GM23248 (cell line): Measurements from ENCODE around the gene TRPC4. TPM values are rescaled to one million over a fixed set of nuclear protein-coding genes. Genes with fewer than 3 reads are reported as not detected.

Source experiments
- DNase-seq: peaks from one replicate; pipeline ENCODE4 v3.0.0-alpha.2; 2015
- H2AFZ ChIP-seq: fragments of 200-600 bp; sonication (generic); 2 replicates; pipeline ENCODE4 v1.6.1; 2016; ENCODE audit warnings: antibody characterized with exemption
- H3F3A ChIP-seq: fragments of 200-600 bp; sonication (generic); 2 replicates; pipeline ENCODE4 v1.6.1; 2016; ENCODE audit warnings: mild to moderate bottlenecking, antibody characterized with exemption, mixed run types; ENCODE audit not compliant: insufficient read depth
- H3K27ac ChIP-seq: fragments of 200-600 bp; sonication (generic); 2 replicates; pipeline ENCODE4 v1.5.1; 2016; ENCODE audit warnings: mild to moderate bottlenecking
- H3K27me3 ChIP-seq: fragments of 200-600 bp; sonication (generic); replicated peaks from 2 replicates; pipeline ENCODE4 v1.6.1; 2016; ENCODE audit warnings: mild to moderate bottlenecking; ENCODE audit not compliant: insufficient read depth
- H3K36me3 ChIP-seq: fragments of 200-600 bp; sonication (generic); 2 replicates; pipeline ENCODE4 v1.6.1; 2016; ENCODE audit warnings: low read depth, mild to moderate bottlenecking
- H3K4me1 ChIP-seq: fragments of 200-600 bp; sonication (generic); 2 replicates; pipeline ENCODE4 v1.6.1; 2016; ENCODE audit warnings: mild to moderate bottlenecking; ENCODE audit not compliant: insufficient read depth
- H3K4me2 ChIP-seq: fragments of 200-600 bp; sonication (generic); one replicate; pipeline ENCODE4 v1.6.1; 2016; ENCODE audit warnings: mild to moderate bottlenecking; ENCODE audit not compliant: unreplicated experiment
- H3K4me3 ChIP-seq: fragments of 200-600 bp; sonication (generic); 2 replicates; pipeline ENCODE4 v1.5.1; 2016; ENCODE audit warnings: mild to moderate bottlenecking
- H3K79me2 ChIP-seq: fragments of 200-600 bp; sonication (generic); 2 replicates; pipeline ENCODE4 v1.6.1; 2016; ENCODE audit warnings: mild to moderate bottlenecking; ENCODE audit not compliant: insufficient read depth
- H3K9ac ChIP-seq: fragments of 200-600 bp; sonication (generic); 2 replicates; pipeline ENCODE4 v1.6.1; 2016; ENCODE audit warnings: mild to moderate bottlenecking
- H3K9me2 ChIP-seq: fragments of 200-600 bp; sonication (generic); 2 replicates; pipeline ENCODE4 v1.6.1; 2016; ENCODE audit warnings: mixed run types, mild to moderate bottlenecking, moderate library complexity; ENCODE audit not compliant: insufficient read depth
- H3K9me3 ChIP-seq: fragments of 200-600 bp; sonication (generic); one replicate; pipeline ENCODE4 v1.6.1; 2017; ENCODE audit warnings: low read depth
- H4K20me1 ChIP-seq: fragments of 200-600 bp; sonication (generic); 2 replicates; pipeline ENCODE4 v1.6.0; 2016; ENCODE audit not compliant: insufficient read depth
- EZH2 ChIP-seq: fragments of 200-600 bp; sonication (generic); IDR thresholded peaks from 2 replicates; pipeline ENCODE4 v1.6.1; 2018; ENCODE audit warnings: antibody characterized with exemption, mild to moderate bottlenecking; ENCODE audit not compliant: insufficient read depth, poor library complexity, severe bottlenecking
- EZH2phosphoT487 ChIP-seq: fragments of 200-600 bp; sonication (generic); IDR thresholded peaks from 2 replicates; pipeline ENCODE4 v1.6.1; 2018; ENCODE audit warnings: antibody characterized with exemption, moderate library complexity, mild to moderate bottlenecking, low read depth; ENCODE audit not compliant: insufficient read depth
- WGBS, 2 experiments: methylation state at CpG; one replicate each; pipeline ENCODE4 v1.1.6; 2015 to 2017; ENCODE audit warnings: low lambda C conversion rate in 2 of 2, low coverage in 1 of 2; ENCODE audit errors: missing lambda C conversion rate in 2 of 2; 5-methylcytosine and 5-hydroxymethylcytosine counted together
- in situ Hi-C: fragments of 300-500 bp; cut with MboI; formaldehyde crosslinking; loops from 2 replicates; pipeline ENCODE4 v1.15.0; 2020
- polyA plus RNA-seq: library from polyadenylated mRNA; unstranded; fragments of >200 nt; fragmentation: Nextera tagmentation; extraction: Ambion mirVana; gene quantifications from 2 replicates; pipeline ENCODE4 v1.2.1, GENCODE V29; 2016
- total RNA-seq: library from RNA; depleted of rRNA; stranded (reverse); fragments of >200 nt; shearing (Covaris generic); gene quantifications from 2 replicates; pipeline ENCODE4 v1.2.3, GENCODE V29; 2014

Gene TRPC4
- total and polyA plus RNA-seq, 2 experiments from 2014 or later = 6.7 to 10.5 TPM

DNA sequence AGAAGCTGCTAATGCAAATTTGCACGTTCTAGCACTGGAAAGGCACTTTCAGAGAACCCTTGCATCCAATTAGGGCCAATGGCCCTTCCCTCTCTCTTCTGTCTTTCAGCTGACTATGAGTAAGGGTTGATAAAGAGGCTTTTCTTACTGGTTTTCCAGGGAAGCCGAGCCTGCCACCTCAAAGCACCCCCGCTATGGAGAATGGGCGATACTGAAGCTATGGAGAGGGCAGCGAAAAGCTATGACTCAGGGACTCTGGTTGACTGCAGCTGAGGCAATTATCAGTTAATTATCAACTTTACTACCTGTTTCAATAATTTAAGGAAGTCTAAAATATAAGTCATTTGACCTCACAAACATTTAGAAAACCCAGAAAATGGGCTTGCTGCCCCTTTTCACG lies 115.8 kb downstream of the TRPC4 start:
- no peaks in the 10 kb centered on the region for H3K9me2 ChIP-seq

DNA sequence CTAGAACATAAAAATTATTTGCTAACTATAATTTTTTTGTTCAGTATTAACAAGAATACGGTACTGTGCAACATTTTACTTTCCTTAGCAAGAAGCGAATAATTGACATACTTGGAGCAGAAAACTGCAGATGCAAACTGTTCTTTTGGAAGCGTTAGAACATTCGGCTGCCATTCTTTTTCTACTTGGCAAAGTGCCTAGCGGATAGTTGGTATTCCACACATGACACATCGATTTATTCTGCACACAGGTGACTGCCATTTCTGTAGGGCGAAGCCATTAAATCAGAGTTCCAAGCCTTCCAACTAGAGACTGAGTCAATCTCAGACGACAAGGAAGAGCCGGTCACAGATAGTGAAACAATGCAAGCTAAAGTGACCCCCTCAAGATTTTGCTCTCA lies 117.4 kb downstream of the TRPC4 start:
- peaks cover 9% of the 10 kb centered on the region; the same call in 1 of the 2 replicates for H3F3A ChIP-seq
- no peak overlapping the region for H3K4me3 ChIP-seq
- H4K20me1 ChIP-seq = no peaks in the 10 kb centered on the region
- H3K4me2 ChIP-seq = no peak overlapping the region
- H3K79me2 ChIP-seq = no peaks in the 10 kb centered on the region
- peaks cover 14% of the 10 kb centered on the region for H3K4me1 ChIP-seq
- H3K27ac ChIP-seq = no peak overlapping the region
- no peak overlapping the region for H3K9ac ChIP-seq
- 85 to 86% methylated on average over 9 of the region's 9 CpGs for WGBS, 2 experiments
- no peaks in the 10 kb centered on the region for H3K9me2 ChIP-seq
- no peak overlapping the region for H2AFZ ChIP-seq
- no peaks in the 10 kb centered on the region for H3K36me3 ChIP-seq
- H3K9me3 ChIP-seq = no peaks in the 10 kb centered on the region
- no peak for DNase-seq
- in situ Hi-C loops = no loop called here
- TF ChIP-seq EZH2 (no peak), EZH2phosphoT487 (no peak)
- H3K27me3 ChIP-seq = no peaks in the 10 kb centered on the region

More for the DNA sequence above, 115.8 kb downstream of the TRPC4 start:
- no peak for DNase-seq
- no peaks in the 10 kb centered on the region for H3K27me3 ChIP-seq
- no peak overlapping the region for H2AFZ ChIP-seq
- in situ Hi-C loops = no loop called here
- H3K27ac ChIP-seq = no peak overlapping the region
- H3K4me2 ChIP-seq = no peak overlapping the region
- H3K79me2 ChIP-seq = no peaks in the 10 kb centered on the region
- H3K4me3 ChIP-seq = no peak overlapping the region
- no peaks in the 10 kb centered on the region for H3K36me3 ChIP-seq
- H3K4me1 ChIP-seq = peaks cover 5% of the 10 kb centered on the region
- no peaks in the 10 kb centered on the region for H3K9me3 ChIP-seq
- no peaks in the 10 kb centered on the region for H3F3A ChIP-seq
- H4K20me1 ChIP-seq = no peaks in the 10 kb centered on the region
- no peak for TF ChIP-seq EZH2
- TF ChIP-seq EZH2phosphoT487 = no peak
- 81 to 82% methylated on average over 6 of the region's 6 CpGs for WGBS, 2 experiments
- H3K9ac ChIP-seq = no peak overlapping the region

DNA sequence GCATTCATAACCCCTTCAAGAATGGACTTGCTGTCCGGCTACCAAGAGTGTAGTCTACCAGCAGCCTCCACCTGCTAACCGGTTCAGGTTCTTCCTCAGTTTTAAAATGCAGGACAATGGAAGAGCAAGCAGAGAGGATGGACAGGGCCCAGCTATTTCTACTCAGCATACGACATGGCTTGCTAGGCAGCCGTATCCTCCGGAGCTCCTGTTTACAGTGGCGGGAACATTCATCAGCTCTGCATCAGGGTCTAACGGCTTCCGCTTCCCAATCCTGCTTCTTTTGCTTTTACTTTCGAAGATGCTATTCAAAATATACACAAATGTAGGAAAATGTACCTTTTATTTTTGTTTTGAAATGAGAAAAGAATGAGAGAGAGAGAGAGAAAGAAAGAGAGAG lies 118.5 kb downstream of the TRPC4 start:
- H3K9me3 ChIP-seq = no peaks in the 10 kb centered on the region
- no peak overlapping the region for H3K9ac ChIP-seq
- H3K27me3 ChIP-seq = no peaks in the 10 kb centered on the region
- TF ChIP-seq EZH2 = no peak
- no peaks in the 10 kb centered on the region for H3K79me2 ChIP-seq
- peaks cover 22% of the 10 kb centered on the region for H3K4me1 ChIP-seq
- in situ Hi-C loops = no loop called here
- no peak overlapping the region for H3K4me3 ChIP-seq
- 93 to 96% methylated on average over 9 of the region's 9 CpGs for WGBS, 2 experiments
- no peak overlapping the region for H3K27ac ChIP-seq
- H3K4me2 ChIP-seq = no peak overlapping the region
- H3F3A ChIP-seq = peaks cover 19% of the 10 kb centered on the region
- H3K36me3 ChIP-seq = no peaks in the 10 kb centered on the region
- H3K9me2 ChIP-seq = no peaks in the 10 kb centered on the region
- no peaks in the 10 kb centered on the region for H4K20me1 ChIP-seq
- DNase-seq = no peak
- H2AFZ ChIP-seq = no peak overlapping the region

DNA sequence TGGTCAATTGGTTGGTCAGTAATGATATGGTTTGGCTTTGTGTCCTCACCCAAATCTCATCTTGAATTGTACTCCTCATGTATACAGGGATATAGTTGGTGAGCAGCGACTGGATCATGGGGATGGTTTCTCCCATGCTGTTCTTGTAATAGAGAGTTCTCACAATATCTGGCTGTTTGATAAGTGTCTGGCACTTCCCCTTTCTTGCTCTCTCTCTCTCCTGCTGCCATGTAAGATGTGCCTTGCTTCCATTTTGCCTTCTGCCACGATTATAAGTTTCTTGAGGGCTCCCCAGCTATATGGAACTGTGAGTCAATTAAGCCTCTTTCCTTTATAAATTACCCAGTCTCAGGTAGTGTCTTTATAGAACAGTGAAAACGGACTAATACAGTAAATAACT lies 120.7 kb downstream of the TRPC4 start:
- Histone ChIP-seq H2AFZ (no peak overlapping the region), H3K27me3 (no peaks in the 10 kb centered on the region), H3K4me2 (no peak overlapping the region), H3K4me1 (peaks cover 17% of the 10 kb centered on the region), H3K79me2 (no peaks in the 10 kb centered on the region), H3K27ac (no peak overlapping the region), H3K9me3 (no peaks in the 10 kb centered on the region), H3K4me3 (no peak overlapping the region), H3K9me2 (no peaks in the 10 kb centered on the region), H4K20me1 (no peaks in the 10 kb centered on the region), H3K9ac (no peak overlapping the region), H3F3A (peaks cover 19% of the 10 kb centered on the region), H3K36me3 (no peaks in the 10 kb centered on the region)
- DNase-seq = no peak
- in situ Hi-C loops = no loop called here
- TF ChIP-seq EZH2 = no peak
- WGBS, 2 experiments = 84 to 85% methylated on average over 3 of the region's 3 CpGs

DNA sequence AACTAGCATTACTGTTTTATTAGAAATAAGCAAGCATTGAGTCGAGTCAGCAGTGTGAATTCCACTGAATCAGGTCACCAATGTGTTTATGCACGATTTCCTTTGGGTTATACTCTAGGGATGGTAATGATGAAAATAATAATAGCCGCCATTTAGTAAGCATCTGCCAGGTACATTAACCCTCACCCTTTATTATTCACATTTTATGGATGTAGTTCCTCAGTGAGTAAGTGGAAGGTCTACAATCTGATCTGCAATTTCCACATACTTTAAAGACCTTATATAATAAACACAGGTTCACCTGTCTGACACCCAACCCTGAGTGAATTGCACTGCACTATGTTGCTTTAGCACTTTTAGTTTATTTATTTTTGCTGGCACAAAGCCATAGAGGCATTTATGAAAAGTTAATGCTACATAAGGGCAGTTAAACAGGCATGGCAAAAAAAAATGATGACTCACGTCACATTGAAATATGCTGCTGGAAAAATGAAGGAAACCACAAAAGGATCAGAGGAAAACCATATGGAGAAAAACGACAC lies 122.4 kb downstream of the TRPC4 start:
- Histone ChIP-seq H3K9me2 (no peaks in the 10 kb centered on the region), H3K4me2 (peak overlapping the region; percentile 27), H3K9ac (peak overlapping the region; percentile 6; the same call in 1 of the 2 replicates), H3K9me3 (no peaks in the 10 kb centered on the region), H4K20me1 (no peaks in the 10 kb centered on the region), H2AFZ (peak overlapping the region; percentile 41; the same call in 1 of the 2 replicates), H3F3A (peaks cover 19% of the 10 kb centered on the region), H3K4me3 (no peak overlapping the region), H3K4me1 (peaks cover 17% of the 10 kb centered on the region), H3K27ac (peak overlapping the region; percentile 34), H3K27me3 (no peaks in the 10 kb centered on the region), H3K79me2 (no peaks in the 10 kb centered on the region), H3K36me3 (no peaks in the 10 kb centered on the region)
- WGBS, 2 experiments = 5 to 6% methylated on average over 5 of the region's 5 CpGs
- in situ Hi-C loops = no loop called here
- TF ChIP-seq EZH2 = no peak
- TF ChIP-seq EZH2phosphoT487 = no peak
- DNase-seq = peak; percentile 67
